ENCODE measurements around the gene CNNM4.

DNA sequence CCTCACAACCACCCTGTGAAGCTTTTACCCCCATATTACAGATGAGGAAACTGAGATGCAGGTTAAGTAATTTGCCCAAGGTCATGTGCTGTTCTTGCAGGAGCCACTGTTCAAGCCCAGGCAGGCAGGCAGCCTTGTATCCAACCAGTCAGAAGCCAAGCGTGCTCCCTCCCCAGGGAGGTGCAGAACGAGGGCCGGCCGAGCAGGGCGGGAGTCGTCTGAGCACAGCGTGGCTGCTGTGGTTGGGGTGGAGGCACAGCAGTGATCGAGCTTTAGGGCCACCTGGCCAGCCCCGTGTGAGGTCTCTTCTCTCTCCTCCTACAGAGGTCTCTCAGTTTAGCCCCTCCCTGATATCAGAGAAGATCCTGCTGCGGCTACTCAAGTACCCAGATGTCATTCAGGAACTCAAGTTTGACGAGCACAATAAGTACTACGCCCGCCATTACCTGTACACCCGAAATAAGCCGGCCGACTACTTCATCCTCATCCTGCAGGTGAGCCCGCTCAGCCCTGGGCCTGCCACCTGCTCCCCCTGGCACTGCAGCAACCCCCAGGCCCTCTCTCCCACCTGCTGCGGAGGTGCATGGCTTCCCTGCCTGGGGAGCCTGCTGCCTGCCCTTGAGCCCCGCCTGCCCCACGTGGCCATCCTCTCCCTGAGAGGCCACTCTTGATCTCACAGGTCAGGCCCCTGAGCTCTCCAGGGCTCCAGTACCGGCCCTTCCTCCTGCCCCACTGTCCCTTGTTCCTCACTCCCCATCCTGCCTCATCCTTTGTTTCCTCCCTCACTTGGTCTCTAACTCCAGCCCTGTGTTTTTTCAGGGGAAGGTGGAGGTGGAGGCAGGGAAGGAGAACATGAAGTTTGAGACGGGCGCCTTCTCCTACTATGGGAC lies 38.3 kb downstream of the CNNM4 start:
- TF ChIP-seq, protein P1, sequence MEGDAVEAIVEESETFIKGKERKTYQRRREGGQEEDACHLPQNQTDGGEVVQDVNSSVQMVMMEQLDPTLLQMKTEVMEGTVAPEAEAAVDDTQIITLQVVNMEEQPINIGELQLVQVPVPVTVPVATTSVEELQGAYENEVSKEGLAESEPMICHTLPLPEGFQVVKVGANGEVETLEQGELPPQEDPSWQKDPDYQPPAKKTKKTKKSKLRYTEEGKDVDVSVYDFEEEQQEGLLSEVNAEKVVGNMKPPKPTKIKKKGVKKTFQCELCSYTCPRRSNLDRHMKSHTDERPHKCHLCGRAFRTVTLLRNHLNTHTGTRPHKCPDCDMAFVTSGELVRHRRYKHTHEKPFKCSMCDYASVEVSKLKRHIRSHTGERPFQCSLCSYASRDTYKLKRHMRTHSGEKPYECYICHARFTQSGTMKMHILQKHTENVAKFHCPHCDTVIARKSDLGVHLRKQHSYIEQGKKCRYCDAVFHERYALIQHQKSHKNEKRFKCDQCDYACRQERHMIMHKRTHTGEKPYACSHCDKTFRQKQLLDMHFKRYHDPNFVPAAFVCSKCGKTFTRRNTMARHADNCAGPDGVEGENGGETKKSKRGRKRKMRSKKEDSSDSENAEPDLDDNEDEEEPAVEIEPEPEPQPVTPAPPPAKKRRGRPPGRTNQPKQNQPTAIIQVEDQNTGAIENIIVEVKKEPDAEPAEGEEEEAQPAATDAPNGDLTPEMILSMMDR (IDR thresholded peaks at IDR 0.05; ENCODE audit: low read depth, low read length), result no peak
- TF ChIP-seq EZH2phosphoT487 (IDR thresholded peaks at IDR 0.05; ENCODE audit: low read depth), result no peak

Measured in OCI-LY3 (cell line).